ENCODE data around the gene SFXN1.
"Not testable (repeated sequence)": the region's sequence is repeated elsewhere in the genome, so short reads cannot be mapped to it uniquely, and the experiment has no call there.

The SFXN1 gene

GRCh38 chr5:175534070-175534932 lies 55.9 kb downstream of the SFXN1 start:
- H3K4me1 Mint-ChIP-seq (ENCODE audit: low read depth): peaks cover 62% of the 10 kb centered on the region
- H3K9me3 Mint-ChIP-seq (ENCODE audit: low read depth): no peaks in the 10 kb centered on the region
- H3K27me3 Mint-ChIP-seq: no peaks in the 10 kb centered on the region
- H3K4me3 Mint-ChIP-seq: peak overlapping the region; percentile 76
- H3K36me3 Mint-ChIP-seq: peaks cover 16% of the 10 kb centered on the region
- peak overlapping the region; percentile 66 for H3K27ac Mint-ChIP-seq

GRCh38 chr5:175535331-175535730 lies 57.0 kb downstream of the SFXN1 start:
- Mint-ChIP-seq H3K4me1 (ENCODE audit: low read depth) (peaks cover 54% of the 10 kb centered on the region), H3K36me3 (peaks cover 10% of the 10 kb centered on the region)
- H3K27ac Mint-ChIP-seq; H3K4me3 Mint-ChIP-seq; H3K27me3 Mint-ChIP-seq; H3K9me3 Mint-ChIP-seq (ENCODE audit: low read depth): not testable (repeated sequence)

DNA sequence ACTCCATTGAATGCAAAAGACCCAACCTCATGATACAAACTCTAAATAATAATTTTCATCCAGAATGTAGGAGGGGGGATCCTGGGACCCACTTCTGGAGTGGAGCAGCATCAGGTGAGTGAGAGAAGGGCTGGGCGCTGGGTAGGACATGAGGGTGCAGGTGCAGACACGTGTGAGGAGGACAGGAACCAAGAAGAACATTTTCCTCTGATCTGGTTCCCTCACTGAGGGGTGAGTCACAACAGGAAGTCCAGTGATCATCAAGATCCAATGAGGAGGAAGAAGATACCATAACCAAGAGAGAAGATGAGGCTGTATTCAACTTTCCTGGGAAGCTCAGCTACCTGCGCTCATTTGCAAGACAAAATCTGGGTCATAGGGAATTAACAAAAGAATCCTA lies 57.4 kb downstream of the SFXN1 start:
- no peaks in the 10 kb centered on the region for H3K27me3 Mint-ChIP-seq
- H3K27ac Mint-ChIP-seq: peak overlapping the region; percentile 13
- H3K4me1 Mint-ChIP-seq (ENCODE audit: low read depth): peaks cover 50% of the 10 kb centered on the region
- H3K9me3 Mint-ChIP-seq (ENCODE audit: low read depth): no peaks in the 10 kb centered on the region
- peak overlapping the region; percentile 3 for H3K4me3 Mint-ChIP-seq
- H3K36me3 Mint-ChIP-seq: peaks cover 7% of the 10 kb centered on the region

DNA sequence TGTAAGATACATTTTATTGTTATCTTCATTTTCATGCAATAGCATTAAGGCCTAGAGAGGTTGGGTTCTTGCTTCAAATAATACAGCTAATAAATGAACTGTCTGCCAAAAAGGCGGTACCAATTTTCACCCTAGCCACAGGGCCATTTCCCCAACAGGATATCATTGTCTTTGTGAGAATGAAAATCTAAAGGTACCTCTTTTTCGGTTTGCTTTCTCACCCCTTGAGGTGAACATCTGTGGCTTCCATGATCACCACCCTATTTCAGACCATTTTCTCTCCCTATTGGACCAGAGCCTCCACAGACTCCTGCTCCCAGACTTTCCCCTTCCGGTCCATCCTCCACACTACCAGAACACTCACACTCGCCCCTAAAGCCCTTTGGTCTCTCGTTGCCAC lies 60.2 kb downstream of the SFXN1 start:
- no peaks in the 10 kb centered on the region for H3K36me3 Mint-ChIP-seq
- no peak overlapping the region for H3K27ac Mint-ChIP-seq
- H3K4me1 Mint-ChIP-seq (ENCODE audit: low read depth): peaks cover 44% of the 10 kb centered on the region
- no peaks in the 10 kb centered on the region for H3K27me3 Mint-ChIP-seq
- H3K9me3 Mint-ChIP-seq (ENCODE audit: low read depth): no peaks in the 10 kb centered on the region
- H3K4me3 Mint-ChIP-seq: no peak overlapping the region

GRCh38 chr5:175539936-175540335 lies 61.6 kb downstream of the SFXN1 start:
- Mint-ChIP-seq H3K36me3 (no peaks in the 10 kb centered on the region), H3K4me1 (ENCODE audit: low read depth) (peaks cover 34% of the 10 kb centered on the region), H3K27ac (no peak overlapping the region), H3K9me3 (ENCODE audit: low read depth) (peaks cover 5% of the 10 kb centered on the region), H3K27me3 (peaks cover 2% of the 10 kb centered on the region), H3K4me3 (no peak overlapping the region)

DNA sequence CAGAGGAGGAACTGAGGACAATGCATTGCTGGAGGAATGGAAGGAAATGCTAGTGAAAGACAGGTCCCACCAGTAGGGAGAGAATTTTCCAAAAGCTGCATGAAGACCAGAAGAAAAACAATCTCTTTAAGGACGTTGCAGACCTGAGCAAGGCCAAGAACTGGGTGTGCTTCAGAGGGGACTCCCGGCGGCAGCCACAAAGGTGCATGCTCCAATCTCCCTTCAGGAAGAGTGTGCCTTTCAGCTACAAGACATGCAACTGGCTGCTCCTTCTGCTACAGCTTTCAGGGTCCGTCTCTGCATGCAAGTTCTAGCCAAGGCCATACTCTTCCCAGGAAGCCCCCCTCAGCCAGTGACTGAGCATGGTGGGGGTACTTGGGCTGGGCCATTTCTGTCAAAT lies 62.9 kb downstream of the SFXN1 start:
- Mint-ChIP-seq H3K4me3 (no peak overlapping the region), H3K36me3 (no peaks in the 10 kb centered on the region), H3K27me3 (peaks cover 4% of the 10 kb centered on the region), H3K27ac (no peak overlapping the region), H3K4me1 (ENCODE audit: low read depth) (peaks cover 21% of the 10 kb centered on the region), H3K9me3 (ENCODE audit: low read depth) (peaks cover 5% of the 10 kb centered on the region)

DNA sequence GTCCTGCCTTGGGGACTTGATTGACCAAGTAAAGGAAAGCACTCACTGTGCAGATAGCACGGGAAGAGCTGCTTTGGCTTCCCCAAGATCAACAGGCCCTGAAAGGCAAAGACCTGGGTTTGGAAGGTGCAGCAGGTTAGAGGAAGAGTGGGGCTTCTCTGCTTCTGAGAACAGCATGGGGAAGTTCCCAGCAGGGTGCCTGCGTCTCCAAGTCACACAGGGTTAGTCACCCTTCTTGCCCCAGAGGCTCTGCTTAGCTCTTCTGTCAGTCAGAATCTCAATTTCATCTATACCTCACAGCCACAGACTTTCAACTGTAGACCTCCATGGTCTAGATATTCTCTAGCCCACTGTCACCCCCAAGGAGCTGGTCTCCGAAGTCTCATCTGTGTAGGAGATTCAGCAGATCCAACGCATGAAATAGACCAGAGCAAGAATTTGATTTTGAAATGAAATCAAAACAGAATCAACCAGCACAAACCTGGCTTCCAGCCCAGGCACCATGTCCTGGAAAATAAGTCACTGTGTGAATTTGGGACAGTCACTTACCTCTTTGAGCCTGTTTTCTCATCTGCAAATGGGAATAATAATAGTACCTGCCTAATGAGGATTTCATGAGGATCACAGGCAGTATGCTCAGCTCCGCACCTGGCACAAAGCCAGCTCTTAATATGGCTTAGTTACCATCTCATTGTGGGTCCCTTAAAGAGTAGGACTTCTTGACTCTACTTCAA lies 64.0 kb downstream of the SFXN1 start:
- H3K4me1 Mint-ChIP-seq (ENCODE audit: low read depth): peaks cover 18% of the 10 kb centered on the region
- H3K27ac Mint-ChIP-seq: peak overlapping the region; percentile 72
- H3K4me3 Mint-ChIP-seq: no peak overlapping the region
- H3K36me3 Mint-ChIP-seq: no peaks in the 10 kb centered on the region
- peaks cover 5% of the 10 kb centered on the region for H3K9me3 Mint-ChIP-seq (ENCODE audit: low read depth)
- peaks cover 6% of the 10 kb centered on the region for H3K27me3 Mint-ChIP-seq

DNA sequence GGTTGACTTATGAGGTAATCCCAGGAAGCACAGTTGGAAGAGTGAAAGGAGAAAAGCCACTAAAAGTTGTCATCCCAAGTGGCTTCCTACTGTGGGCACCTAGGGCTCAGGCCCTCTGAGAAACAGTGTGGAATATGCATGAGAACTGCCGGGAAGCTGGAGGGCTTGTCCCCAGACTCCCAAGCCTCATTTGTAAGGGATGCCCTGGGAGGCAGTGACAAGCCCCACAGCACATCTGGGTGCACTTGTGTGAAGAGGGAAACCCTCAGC lies 64.5 kb downstream of the SFXN1 start:
- Mint-ChIP-seq H3K4me3 (no peak overlapping the region), H3K36me3 (no peaks in the 10 kb centered on the region), H3K4me1 (ENCODE audit: low read depth) (peaks cover 21% of the 10 kb centered on the region), H3K9me3 (ENCODE audit: low read depth) (peaks cover 5% of the 10 kb centered on the region), H3K27me3 (peaks cover 6% of the 10 kb centered on the region), H3K27ac (no peak overlapping the region)

- Mint-ChIP-seq H3K4me1 (ENCODE audit: low read depth) (peaks cover 22% of the 10 kb centered on the region), H3K4me3 (no peak overlapping the region), H3K27ac (no peak overlapping the region), H3K36me3 (no peaks in the 10 kb centered on the region), H3K27me3 (peaks cover 9% of the 10 kb centered on the region), H3K9me3 (ENCODE audit: low read depth) (peaks cover 5% of the 10 kb centered on the region)
Measured at GRCh38 chr5:175544108-175544511, 65.8 kb downstream of the SFXN1 start.

- Mint-ChIP-seq H3K27ac (no peak overlapping the region), H3K4me1 (ENCODE audit: low read depth) (peaks cover 22% of the 10 kb centered on the region), H3K4me3 (no peak overlapping the region), H3K27me3 (peaks cover 9% of the 10 kb centered on the region), H3K36me3 (no peaks in the 10 kb centered on the region), H3K9me3 (ENCODE audit: low read depth) (peaks cover 5% of the 10 kb centered on the region)
Measured at GRCh38 chr5:175544586-175544985, 66.2 kb downstream of the SFXN1 start.

DNA sequence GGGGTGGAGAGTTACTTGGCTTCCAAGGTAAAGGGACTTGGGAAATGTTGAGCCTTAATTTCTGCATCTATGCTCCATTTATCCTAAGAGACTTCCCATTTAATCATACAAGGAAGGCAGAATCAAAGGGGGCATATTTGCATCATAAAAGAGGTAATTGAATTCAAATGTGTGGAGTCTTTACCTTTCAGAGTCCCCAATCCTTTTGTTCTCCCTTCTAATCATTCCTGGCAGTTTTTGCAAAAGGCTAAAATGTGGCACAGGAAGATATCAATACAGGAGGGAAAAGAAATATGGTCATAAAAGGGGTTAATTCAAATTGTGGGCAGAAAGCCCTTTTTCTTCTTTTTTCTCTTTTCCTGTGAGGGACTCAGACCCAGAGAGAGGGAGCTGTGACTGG lies 69.5 kb downstream of the SFXN1 start:
- Mint-ChIP-seq H3K36me3 (no peaks in the 10 kb centered on the region), H3K27ac (no peak overlapping the region), H3K9me3 (ENCODE audit: low read depth) (peaks cover 5% of the 10 kb centered on the region), H3K4me3 (no peak overlapping the region), H3K4me1 (ENCODE audit: low read depth) (peaks cover 11% of the 10 kb centered on the region), H3K27me3 (peaks cover 10% of the 10 kb centered on the region)

- no peak overlapping the region for H3K27ac Mint-ChIP-seq
- peak overlapping the region; percentile 35 for H3K4me3 Mint-ChIP-seq
- peaks cover 10% of the 10 kb centered on the region for H3K27me3 Mint-ChIP-seq
- peaks cover 11% of the 10 kb centered on the region for H3K4me1 Mint-ChIP-seq (ENCODE audit: low read depth)
- H3K9me3 Mint-ChIP-seq (ENCODE audit: low read depth): peaks cover 5% of the 10 kb centered on the region
- no peaks in the 10 kb centered on the region for H3K36me3 Mint-ChIP-seq
Measured at GRCh38 chr5:175548626-175549311, 70.4 kb downstream of the SFXN1 start.

DNA sequence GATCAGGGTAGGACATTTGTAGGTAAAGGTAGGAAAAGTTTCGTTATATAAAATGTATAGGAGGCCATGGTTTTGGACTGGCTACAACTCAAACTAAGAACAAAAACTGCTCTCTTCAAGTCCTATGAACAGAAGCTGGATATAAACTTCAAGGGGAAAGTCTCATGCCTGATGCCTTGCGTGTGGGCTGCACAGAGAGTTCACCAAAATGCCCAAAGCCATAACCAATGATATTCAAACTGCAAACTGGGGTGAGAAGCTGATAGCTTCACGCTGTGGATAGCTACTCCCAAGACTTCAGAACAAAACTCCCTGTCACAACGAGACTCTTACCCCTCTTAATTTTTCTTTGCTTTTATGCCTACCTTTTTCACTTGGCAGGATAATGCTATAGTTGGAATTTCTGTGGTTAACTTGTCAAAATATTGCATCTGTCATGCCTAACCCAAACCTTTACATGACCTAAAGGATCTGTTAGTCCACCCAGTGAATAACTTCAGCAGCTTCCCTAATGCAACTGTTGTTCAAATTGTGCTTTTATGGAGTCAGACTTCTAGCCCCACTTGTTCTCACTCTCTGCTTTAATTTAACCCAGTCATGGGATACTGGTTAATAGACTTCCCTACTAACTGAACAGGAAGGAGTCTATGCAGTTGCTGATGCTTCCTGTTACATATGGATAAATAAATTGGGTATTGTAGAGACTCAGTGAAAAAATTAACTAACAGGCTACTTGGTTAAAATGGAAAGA lies 71.9 kb downstream of the SFXN1 start:
- Mint-ChIP-seq H3K27me3 (peaks cover 8% of the 10 kb centered on the region), H3K36me3 (no peaks in the 10 kb centered on the region), H3K4me1 (ENCODE audit: low read depth) (peaks cover 11% of the 10 kb centered on the region), H3K4me3 (no peak overlapping the region), H3K27ac (no peak overlapping the region), H3K9me3 (ENCODE audit: low read depth) (no peaks in the 10 kb centered on the region)

DNA sequence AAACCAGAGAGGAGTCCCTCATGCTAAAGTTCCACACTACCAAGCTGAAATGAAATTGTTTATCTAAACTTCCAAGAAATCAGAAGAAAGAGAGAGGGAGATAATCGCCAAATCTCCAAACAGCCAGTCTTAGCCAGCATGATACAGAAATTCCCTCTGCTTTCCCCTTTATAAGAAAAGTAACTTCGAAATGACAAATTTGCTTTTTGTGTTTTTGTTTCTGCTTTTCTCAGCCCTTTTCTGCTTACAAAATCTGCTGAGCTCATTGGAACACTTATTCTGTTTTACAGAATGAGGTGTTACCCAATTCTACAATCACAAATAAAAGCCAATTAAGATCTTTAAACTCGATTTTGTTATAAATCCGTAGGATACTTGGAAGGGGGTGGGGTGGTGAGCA lies 72.9 kb downstream of the SFXN1 start:
- Mint-ChIP-seq H3K36me3 (no peaks in the 10 kb centered on the region), H3K27me3 (peaks cover 6% of the 10 kb centered on the region), H3K4me1 (ENCODE audit: low read depth) (peaks cover 11% of the 10 kb centered on the region), H3K4me3 (no peak overlapping the region), H3K9me3 (ENCODE audit: low read depth) (no peaks in the 10 kb centered on the region), H3K27ac (no peak overlapping the region)

DNA sequence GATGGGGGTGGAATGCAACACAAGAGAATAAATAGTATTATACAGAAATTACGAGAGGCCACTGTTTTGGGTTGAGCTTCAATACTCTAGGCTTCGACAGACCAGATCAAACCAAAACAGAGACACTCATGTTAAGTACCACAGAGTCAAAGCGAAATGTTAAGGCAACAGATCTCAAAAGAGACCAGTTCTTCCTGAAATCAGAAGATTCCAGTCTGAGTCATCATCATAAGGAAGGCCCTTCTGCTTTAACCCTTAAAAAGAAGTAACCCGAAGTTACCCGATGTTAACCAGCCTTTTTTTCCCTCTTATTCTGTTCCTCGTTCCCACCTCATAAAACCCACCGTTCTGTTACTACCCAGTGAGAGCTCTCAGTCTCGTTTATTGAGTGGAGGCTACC lies 75.9 kb downstream of the SFXN1 start:
- peaks cover 2% of the 10 kb centered on the region for H3K27me3 Mint-ChIP-seq
- H3K4me1 Mint-ChIP-seq (ENCODE audit: low read depth): no peaks in the 10 kb centered on the region
- H3K4me3 Mint-ChIP-seq: no peak overlapping the region
- H3K36me3 Mint-ChIP-seq: no peaks in the 10 kb centered on the region
- no peak overlapping the region for H3K27ac Mint-ChIP-seq
- H3K9me3 Mint-ChIP-seq (ENCODE audit: low read depth): no peaks in the 10 kb centered on the region
